ENCODE results near the gene DMD.
"Not testable (repeated sequence)": the region's sequence is repeated elsewhere in the genome, so short reads cannot be mapped to it uniquely, and the experiment has no call there.

The DMD gene

GRCh38 chrX:31608638-31609037, 1602.7 kb downstream of the DMD start:
- Histone ChIP-seq H3K27ac (ENCODE audit: low read length) (no peak overlapping the region), H3K4me3 (ENCODE audit: low read length) (no peak overlapping the region), H3K9ac (ENCODE audit: low read depth, low read length) (no peak overlapping the region), H3K4me1 (ENCODE audit: insufficient read depth, low read length) (no peaks in the 10 kb centered on the region), H3K9me3 (ENCODE audit: insufficient read depth, low read depth, low read length) (no peaks in the 10 kb centered on the region), H3K27me3 (ENCODE audit: insufficient read depth, low read length) (no peaks in the 10 kb centered on the region), H3K36me3 (ENCODE audit: insufficient read depth, low read depth, low read length) (no peaks in the 10 kb centered on the region)

GRCh38 chrX:31606771-31607170, 1604.6 kb downstream of the DMD start:
- Histone ChIP-seq H3K4me1 (ENCODE audit: insufficient read depth, low read length) (no peaks in the 10 kb centered on the region), H3K36me3 (ENCODE audit: insufficient read depth, low read depth, low read length) (no peaks in the 10 kb centered on the region), H3K27me3 (ENCODE audit: insufficient read depth, low read length) (no peaks in the 10 kb centered on the region), H3K27ac (ENCODE audit: low read length) (no peak overlapping the region), H3K9me3 (ENCODE audit: insufficient read depth, low read depth, low read length) (no peaks in the 10 kb centered on the region), H3K4me3 (ENCODE audit: low read length) (no peak overlapping the region), H3K9ac (ENCODE audit: low read depth, low read length) (no peak overlapping the region)

GRCh38 chrX:31604629-31605221, 1606.6 kb downstream of the DMD start:
- no peaks in the 10 kb centered on the region for H3K4me1 ChIP-seq (ENCODE audit: insufficient read depth, low read length)
- no peaks in the 10 kb centered on the region for H3K27me3 ChIP-seq (ENCODE audit: insufficient read depth, low read length)
- no peaks in the 10 kb centered on the region for H3K36me3 ChIP-seq (ENCODE audit: insufficient read depth, low read depth, low read length)
- H3K27ac ChIP-seq (ENCODE audit: low read length), result no peak overlapping the region
- no peak overlapping the region for H3K9ac ChIP-seq (ENCODE audit: low read depth, low read length)
- no peaks in the 10 kb centered on the region for H3K9me3 ChIP-seq (ENCODE audit: insufficient read depth, low read depth, low read length)
- H3K4me3 ChIP-seq (ENCODE audit: low read length), result no peak overlapping the region

GRCh38 chrX:31603411-31604120, 1607.8 kb downstream of the DMD start:
- H3K9me3 ChIP-seq (ENCODE audit: insufficient read depth, low read depth, low read length), result no peaks in the 10 kb centered on the region
- H3K27me3 ChIP-seq (ENCODE audit: insufficient read depth, low read length), result no peaks in the 10 kb centered on the region
- no peak overlapping the region for H3K4me3 ChIP-seq (ENCODE audit: low read length)
- H3K4me1 ChIP-seq (ENCODE audit: insufficient read depth, low read length), result no peaks in the 10 kb centered on the region
- no peak overlapping the region for H3K27ac ChIP-seq (ENCODE audit: low read length)
- H3K36me3 ChIP-seq (ENCODE audit: insufficient read depth, low read depth, low read length), result no peaks in the 10 kb centered on the region
- H3K9ac ChIP-seq (ENCODE audit: low read depth, low read length), result no peak overlapping the region

- Histone ChIP-seq H3K27ac (ENCODE audit: low read length) (no peak overlapping the region), H3K9me3 (ENCODE audit: insufficient read depth, low read depth, low read length) (no peaks in the 10 kb centered on the region), H3K27me3 (ENCODE audit: insufficient read depth, low read length) (no peaks in the 10 kb centered on the region), H3K4me3 (ENCODE audit: low read length) (no peak overlapping the region), H3K36me3 (ENCODE audit: insufficient read depth, low read depth, low read length) (no peaks in the 10 kb centered on the region), H3K9ac (ENCODE audit: low read depth, low read length) (no peak overlapping the region), H3K4me1 (ENCODE audit: insufficient read depth, low read length) (no peaks in the 10 kb centered on the region)
These were observed 1610.5 kb downstream of the DMD start for GRCh38 chrX:31600823-31601222.

DNA sequence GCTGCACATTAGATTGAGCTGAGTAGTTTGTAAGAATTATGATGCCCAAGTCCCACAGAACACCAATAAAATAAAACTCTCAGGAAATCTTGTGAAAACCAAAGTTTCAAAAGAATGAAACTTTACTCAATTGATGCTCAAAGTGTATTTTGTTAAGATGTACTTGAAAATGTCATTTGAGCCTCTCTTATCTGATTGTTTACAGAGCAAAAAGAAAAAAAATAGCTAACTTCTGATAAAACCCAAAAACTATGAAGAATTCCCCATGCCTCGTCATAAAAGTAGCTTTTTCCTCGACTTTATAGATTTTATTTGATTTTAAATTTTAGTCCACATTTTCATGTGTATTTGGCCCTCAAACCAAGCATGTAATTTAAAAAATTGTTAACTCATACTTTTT, 1618.0 kb downstream of the DMD start:
- no peak overlapping the region for H3K4me3 ChIP-seq (ENCODE audit: low read length)
- H3K27me3 ChIP-seq (ENCODE audit: insufficient read depth, low read length), result no peaks in the 10 kb centered on the region
- H3K27ac ChIP-seq (ENCODE audit: low read length), result no peak overlapping the region
- no peaks in the 10 kb centered on the region for H3K36me3 ChIP-seq (ENCODE audit: insufficient read depth, low read depth, low read length)
- H3K9ac ChIP-seq (ENCODE audit: low read depth, low read length), result no peak overlapping the region
- no peaks in the 10 kb centered on the region for H3K9me3 ChIP-seq (ENCODE audit: insufficient read depth, low read depth, low read length)
- no peaks in the 10 kb centered on the region for H3K4me1 ChIP-seq (ENCODE audit: insufficient read depth, low read length)

GRCh38 chrX:31591355-31591754, 1620.0 kb downstream of the DMD start:
- H3K4me3 ChIP-seq (ENCODE audit: low read length), result no peak overlapping the region
- no peaks in the 10 kb centered on the region for H3K36me3 ChIP-seq (ENCODE audit: insufficient read depth, low read depth, low read length)
- H3K27me3 ChIP-seq (ENCODE audit: insufficient read depth, low read length), result no peaks in the 10 kb centered on the region
- no peak overlapping the region for H3K9ac ChIP-seq (ENCODE audit: low read depth, low read length)
- no peak overlapping the region for H3K27ac ChIP-seq (ENCODE audit: low read length)
- no peaks in the 10 kb centered on the region for H3K9me3 ChIP-seq (ENCODE audit: insufficient read depth, low read depth, low read length)
- H3K4me1 ChIP-seq (ENCODE audit: insufficient read depth, low read length), result no peaks in the 10 kb centered on the region

DNA sequence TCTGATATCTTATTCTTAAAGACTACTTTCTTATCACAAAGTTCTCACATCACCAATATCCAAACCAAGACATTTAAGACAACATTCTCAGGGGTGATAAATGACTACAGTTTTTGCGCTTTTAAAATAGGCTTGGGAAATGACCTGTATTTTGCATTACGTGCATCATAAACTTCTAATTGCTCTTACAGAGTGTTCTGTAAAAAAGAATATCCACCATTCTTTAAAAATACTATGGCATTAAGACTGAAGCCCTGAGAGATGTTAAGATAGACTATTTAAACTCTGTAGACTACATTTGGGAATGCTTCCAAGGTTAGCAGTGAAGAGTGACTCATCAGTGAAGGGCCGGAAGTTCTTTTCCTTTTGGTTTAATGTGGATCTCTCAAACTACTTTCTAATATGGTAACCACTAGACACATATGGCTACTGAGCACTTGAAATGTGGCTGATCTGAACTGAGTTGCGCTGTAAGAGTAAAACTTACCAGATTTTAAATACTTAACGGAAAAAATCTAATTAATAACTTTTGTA, 1620.7 kb downstream of the DMD start:
- Histone ChIP-seq H3K9me3 (ENCODE audit: insufficient read depth, low read depth, low read length) (no peaks in the 10 kb centered on the region), H3K27me3 (ENCODE audit: insufficient read depth, low read length) (no peaks in the 10 kb centered on the region), H3K36me3 (ENCODE audit: insufficient read depth, low read depth, low read length) (no peaks in the 10 kb centered on the region), H3K4me3 (ENCODE audit: low read length) (no peak overlapping the region), H3K27ac (ENCODE audit: low read length) (no peak overlapping the region), H3K9ac (ENCODE audit: low read depth, low read length) (no peak overlapping the region), H3K4me1 (ENCODE audit: insufficient read depth, low read length) (no peaks in the 10 kb centered on the region)

GRCh38 chrX:31589503-31589902, 1621.8 kb downstream of the DMD start:
- H3K27me3 ChIP-seq (ENCODE audit: insufficient read depth, low read length), result no peaks in the 10 kb centered on the region
- no peaks in the 10 kb centered on the region for H3K36me3 ChIP-seq (ENCODE audit: insufficient read depth, low read depth, low read length)
- no peaks in the 10 kb centered on the region for H3K4me1 ChIP-seq (ENCODE audit: insufficient read depth, low read length)
- H3K27ac ChIP-seq (ENCODE audit: low read length), result no peak overlapping the region
- no peak overlapping the region for H3K9ac ChIP-seq (ENCODE audit: low read depth, low read length)
- H3K4me3 ChIP-seq (ENCODE audit: low read length), result no peak overlapping the region
- H3K9me3 ChIP-seq (ENCODE audit: insufficient read depth, low read depth, low read length), result no peaks in the 10 kb centered on the region

- Histone ChIP-seq H3K27me3 (ENCODE audit: insufficient read depth, low read length) (no peaks in the 10 kb centered on the region), H3K9ac (ENCODE audit: low read depth, low read length) (no peak overlapping the region), H3K9me3 (ENCODE audit: insufficient read depth, low read depth, low read length) (no peaks in the 10 kb centered on the region), H3K4me3 (ENCODE audit: low read length) (no peak overlapping the region), H3K4me1 (ENCODE audit: insufficient read depth, low read length) (no peaks in the 10 kb centered on the region), H3K36me3 (ENCODE audit: insufficient read depth, low read depth, low read length) (no peaks in the 10 kb centered on the region), H3K27ac (ENCODE audit: low read length) (no peak overlapping the region)
These were observed 1623.0 kb downstream of the DMD start for GRCh38 chrX:31588355-31588754.

DNA sequence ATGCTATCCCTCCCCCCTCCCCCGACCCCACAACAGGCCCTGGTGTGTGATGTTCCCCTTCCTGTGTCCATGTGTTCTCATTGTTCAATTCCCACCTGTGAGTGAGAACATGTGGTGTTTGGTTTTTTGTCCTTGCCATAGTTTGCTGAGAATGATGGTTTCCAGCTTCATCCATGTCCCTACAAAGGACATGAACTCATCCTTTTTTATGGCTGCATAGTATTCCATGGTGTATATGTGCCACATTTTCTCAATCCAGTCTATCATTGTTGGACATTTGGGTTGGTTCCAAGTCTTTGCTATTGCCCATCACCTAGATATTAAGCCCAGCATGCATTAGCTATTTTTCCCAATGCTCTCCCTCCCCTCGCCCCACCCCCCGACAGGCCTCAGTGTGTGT, 1627.5 kb downstream of the DMD start:
- not testable (repeated sequence) for H3K4me1 ChIP-seq (ENCODE audit: insufficient read depth, low read length); H3K9me3 ChIP-seq (ENCODE audit: insufficient read depth, low read depth, low read length)

DNA sequence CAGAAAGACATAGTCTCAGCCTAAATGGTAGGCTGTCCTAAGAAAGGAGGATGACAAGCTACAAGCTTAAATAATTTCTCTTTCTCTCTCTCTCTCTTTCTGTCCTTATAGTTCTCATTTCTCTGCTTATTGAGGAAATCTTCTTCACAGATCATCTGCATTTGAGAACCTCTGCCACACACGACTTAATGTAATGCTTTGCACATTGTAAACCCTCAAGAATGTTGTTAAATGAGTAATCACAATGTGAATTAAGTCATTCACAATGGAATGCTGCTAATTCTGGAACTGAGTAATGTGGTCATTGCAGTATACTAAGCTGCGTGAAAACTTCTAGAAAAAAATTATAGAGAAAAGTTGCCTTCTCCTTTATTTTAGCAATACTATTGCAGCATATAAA, 1630.6 kb downstream of the DMD start:
- H3K27ac ChIP-seq (ENCODE audit: low read length), result no peak overlapping the region
- no peaks in the 10 kb centered on the region for H3K9me3 ChIP-seq (ENCODE audit: insufficient read depth, low read depth, low read length)
- H3K9ac ChIP-seq (ENCODE audit: low read depth, low read length), result no peak overlapping the region
- no peaks in the 10 kb centered on the region for H3K36me3 ChIP-seq (ENCODE audit: insufficient read depth, low read depth, low read length)
- H3K27me3 ChIP-seq (ENCODE audit: insufficient read depth, low read length), result no peaks in the 10 kb centered on the region
- H3K4me1 ChIP-seq (ENCODE audit: insufficient read depth, low read length), result no peaks in the 10 kb centered on the region; the same call in 1 of the 2 replicates
- no peak overlapping the region for H3K4me3 ChIP-seq (ENCODE audit: low read length)

More for the DNA sequence above, 1627.5 kb downstream of the DMD start:
- H3K27me3 ChIP-seq (ENCODE audit: insufficient read depth, low read length); H3K36me3 ChIP-seq (ENCODE audit: insufficient read depth, low read depth, low read length); H3K27ac ChIP-seq (ENCODE audit: low read length); H3K4me3 ChIP-seq (ENCODE audit: low read length); H3K9ac ChIP-seq (ENCODE audit: low read depth, low read length): not testable (repeated sequence)

Data from iPS-20b (cell line).